Mesenteric fat pad (tissue), 1 donor: ENCODE results near the gene ZGPAT. TPM values are rescaled to one million over a fixed set of nuclear protein-coding genes. Genes with fewer than 3 reads are reported as not detected.

Source experiments
- DNase-seq: peaks from one replicate; pipeline ENCODE4 v3.0.0-alpha.2; 2020; ENCODE audit warnings: low spot score
- total RNA-seq: library from RNA; stranded (reverse); fragmentation: NEBNext Ultra II Directional; extraction: Animal tissue kit (Norgen Biotek cat#: 25700); gene quantifications from one replicate; pipeline ENCODE4 v1.2.1, GENCODE V29; 2021
- donor health status: DM: yes; HTN: yes; CAD: no.

The ZGPAT gene
- total RNA-seq, 1 donor from 2014 or later, result 26.7 TPM

DNA sequence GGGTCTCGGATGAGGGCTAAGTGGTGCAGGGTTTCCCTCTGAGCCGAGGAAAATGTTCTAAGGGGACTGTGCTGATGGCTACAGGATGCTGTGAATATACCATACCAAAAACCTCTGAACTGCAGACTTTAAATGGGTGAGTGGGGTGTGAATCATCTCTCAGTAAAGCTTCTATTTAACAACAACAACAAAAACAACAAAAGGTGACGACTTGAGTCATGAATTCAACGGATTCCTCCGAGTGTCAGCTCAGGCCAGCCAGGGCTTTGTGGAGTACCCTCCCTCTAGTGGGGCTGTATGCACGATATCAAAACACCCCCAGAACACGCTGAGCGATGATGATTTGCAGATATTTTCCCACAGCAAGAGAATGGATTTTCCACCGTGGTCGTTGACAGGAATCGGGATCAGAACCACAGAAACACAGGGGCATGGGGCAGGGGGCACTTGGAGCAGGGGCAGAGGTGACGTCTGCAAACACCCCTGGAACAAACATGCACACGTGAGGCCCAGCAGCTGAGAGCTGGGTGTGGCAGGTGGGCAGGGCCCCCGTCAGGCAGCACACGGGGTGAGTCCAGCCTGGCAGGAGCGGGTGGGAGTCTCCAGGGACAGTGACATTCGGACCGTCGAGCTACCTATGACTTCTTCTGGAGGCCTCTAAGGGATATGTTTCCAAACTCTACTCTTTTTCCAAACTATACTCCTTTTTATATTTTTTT lies 70.4 kb downstream of the ZGPAT start:
- no peak for DNase-seq

DNA sequence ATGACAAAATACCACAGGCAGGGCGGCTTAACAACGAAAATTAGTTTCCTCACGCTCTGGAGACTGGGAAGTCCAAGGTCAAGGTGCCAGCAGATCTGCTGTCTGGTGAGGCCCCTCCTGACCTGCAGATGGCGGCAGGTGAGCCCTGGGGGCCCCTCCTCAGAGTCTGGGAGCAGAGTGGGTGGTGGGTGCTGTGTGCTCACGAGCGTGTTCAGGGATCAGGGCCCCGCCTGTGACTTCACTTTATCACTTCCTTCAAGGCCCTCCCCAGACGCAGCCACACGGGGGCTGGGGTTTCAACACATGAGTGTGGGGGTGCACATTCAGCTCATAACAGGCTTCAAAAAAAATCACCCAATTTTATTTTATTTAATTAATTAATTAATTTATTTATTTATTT lies 71.0 kb downstream of the ZGPAT start:
- DNase-seq, result no peak

DNA sequence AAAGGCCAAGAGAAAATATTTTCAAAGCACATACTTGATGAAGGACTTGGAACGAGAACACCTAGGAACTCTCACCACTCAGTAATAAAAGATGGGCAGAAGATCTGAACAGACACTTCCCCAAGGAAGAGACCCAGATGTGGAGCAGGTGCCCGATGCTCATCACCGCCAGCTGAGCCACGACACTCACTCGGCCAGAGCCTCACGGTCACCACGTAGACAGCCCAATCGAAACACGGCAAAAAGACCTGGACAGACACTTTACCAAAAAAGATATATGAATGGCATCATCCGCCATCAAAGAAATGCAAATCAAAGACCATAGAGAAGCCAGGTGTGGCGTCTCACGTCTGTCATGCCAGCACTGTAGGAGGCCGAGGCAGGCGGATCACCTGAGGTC lies 73.3 kb downstream of the ZGPAT start:
- no peak for DNase-seq

DNA sequence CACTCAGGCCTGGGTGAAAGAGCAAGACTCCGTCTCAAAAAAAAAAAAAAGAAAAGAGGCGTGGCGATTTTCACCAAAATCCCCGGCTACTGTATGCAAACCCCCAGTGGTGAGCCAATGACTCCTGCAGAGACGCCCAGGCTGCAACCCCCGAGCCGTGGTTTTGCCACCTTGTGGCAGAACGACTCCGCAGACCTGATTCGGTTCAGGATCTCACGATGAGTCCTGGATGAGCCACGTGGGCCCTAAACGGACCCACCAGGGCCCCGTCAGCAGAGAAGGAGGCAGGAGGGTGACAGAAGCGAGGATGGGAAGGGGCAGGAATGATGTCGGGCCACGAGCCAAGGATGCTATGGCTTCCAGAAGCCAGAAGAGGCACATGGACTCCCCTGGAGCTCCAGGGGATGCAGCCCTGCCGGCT lies 74.2 kb downstream of the ZGPAT start:
- DNase-seq, result no peak

DNA sequence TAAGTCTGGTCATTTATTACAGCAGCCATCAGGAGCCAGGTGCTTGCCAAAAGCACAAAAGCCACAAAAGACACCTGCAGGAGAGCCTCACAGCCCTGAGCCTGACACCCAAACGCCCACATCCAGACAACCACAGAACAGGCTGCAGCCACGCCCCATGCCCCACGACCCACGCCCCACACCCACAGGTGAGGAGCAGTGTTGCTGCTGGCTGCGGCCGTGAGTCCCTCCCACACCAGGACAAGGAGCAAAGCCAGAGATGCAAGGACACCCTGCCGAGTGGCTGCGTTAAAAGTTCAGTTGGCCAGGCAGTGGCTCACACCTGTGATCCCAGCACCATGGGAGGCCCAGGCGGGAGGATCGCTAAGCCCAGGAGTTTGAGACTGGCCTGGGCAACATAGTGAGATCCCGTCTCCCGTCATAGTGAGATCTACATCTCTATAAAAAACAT lies 74.7 kb downstream of the ZGPAT start:
- DNase-seq, result no peak

DNA sequence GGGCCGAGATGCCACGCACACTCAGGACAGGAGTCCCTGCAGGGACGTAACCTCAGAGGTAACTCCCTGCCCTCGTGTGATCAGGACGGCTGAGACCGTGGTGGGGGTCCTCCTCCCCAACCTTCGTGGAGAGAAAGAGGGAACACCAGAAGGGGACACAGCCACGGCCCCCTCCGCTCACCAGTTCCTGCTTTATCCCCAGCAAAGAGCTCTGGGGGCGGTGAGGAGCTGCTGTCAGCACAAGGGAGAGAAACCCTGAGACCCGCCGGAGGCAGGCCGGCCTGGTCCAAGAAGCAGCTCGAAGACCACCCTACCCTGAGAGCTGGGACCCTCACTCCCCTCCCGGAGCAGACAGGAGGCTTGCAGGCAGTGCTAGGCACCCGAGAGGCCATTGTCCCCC lies 76.1 kb downstream of the ZGPAT start:
- no peak for DNase-seq

DNA sequence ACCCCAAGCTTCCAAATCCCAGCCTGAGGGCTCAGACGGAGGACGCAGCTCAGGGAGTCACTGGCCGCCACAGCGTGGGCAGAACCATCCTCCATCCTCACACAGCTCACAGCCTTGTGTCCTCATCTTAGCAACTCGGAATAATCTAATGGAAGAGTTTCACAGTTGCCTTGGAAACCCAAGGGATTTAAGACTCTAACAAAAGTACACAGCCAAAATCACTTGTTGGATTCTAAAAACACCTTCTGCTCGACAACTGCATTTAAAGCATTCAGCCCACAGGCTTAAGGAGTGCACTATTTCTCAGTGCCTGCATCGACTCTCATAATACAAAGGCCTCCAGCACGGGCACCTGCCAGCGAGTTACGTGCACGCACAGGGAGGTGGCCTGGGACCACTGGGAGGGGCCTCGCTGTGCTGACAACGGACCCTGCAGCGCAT lies 77.9 kb downstream of the ZGPAT start:
- no peak for DNase-seq

Other genes with a start within 250 kb of the ZGPAT start
- not detected for gene KCNQ2, start 235.4 kb upstream of the ZGPAT start, total RNA-seq
- 1.2 TPM for gene EEF1A2, start 209.0 kb upstream of the ZGPAT start, total RNA-seq
- 173 TPM for gene PPDPF, start 187.3 kb upstream of the ZGPAT start, total RNA-seq
- 0.10 TPM for gene PTK6, start 170.7 kb upstream of the ZGPAT start, total RNA-seq
- not detected for gene SRMS, start 160.3 kb upstream of the ZGPAT start, total RNA-seq
- 0.13 TPM for gene FNDC11, start 153.9 kb upstream of the ZGPAT start, total RNA-seq
- gene HELZ2, start 133.8 kb upstream of the ZGPAT start, total RNA-seq, result 50.8 TPM
- 10.0 TPM for gene GMEB2, start 80.9 kb upstream of the ZGPAT start, total RNA-seq
- 9.9 TPM for gene STMN3, start 54.6 kb upstream of the ZGPAT start, total RNA-seq
- 31.7 TPM for gene RTEL1, start 49.7 kb upstream of the ZGPAT start, total RNA-seq
- 4.7 TPM for gene TNFRSF6B, start 11.4 kb upstream of the ZGPAT start, total RNA-seq
- gene ARFRP1, start 63 bp upstream of the ZGPAT start, total RNA-seq, result 47.3 TPM
- gene LIME1, start 28.6 kb downstream of the ZGPAT start, total RNA-seq, result 6.5 TPM
- gene SLC2A4RG, start 31.7 kb downstream of the ZGPAT start, total RNA-seq, result 62.0 TPM
- 34.7 TPM for gene ZBTB46, start 123.2 kb downstream of the ZGPAT start, total RNA-seq
- gene ABHD16B, start 153.5 kb downstream of the ZGPAT start, total RNA-seq, result not detected
- gene TPD52L2, start 157.2 kb downstream of the ZGPAT start, total RNA-seq, result 114 TPM
- gene DNAJC5, start 187.1 kb downstream of the ZGPAT start, total RNA-seq, result 50.5 TPM
- gene UCKL1, start 248.4 kb downstream of the ZGPAT start, total RNA-seq, result 36.0 TPM